Choroid plexus epithelial cell (primary cell): ENCODE measurements around the gene CCT3.
A peak's percentile ranks its signal among the peaks of the same experiment; 100 is the strongest.

Experiments
- DNase-seq: peaks from one replicate; pipeline ENCODE4 v3.0.0-alpha.2; 2010; ENCODE audit warnings: low read depth
- H3K4me3 ChIP-seq: 2 replicates; pipeline ENCODE4 v1.5.1; 2011; ENCODE audit warnings: low read depth, mild to moderate bottlenecking, control low read depth, low read length, moderate library complexity
- TF ChIP-seq, protein P1 (sequence below): conservative IDR thresholded peaks from 2 replicates; pipeline ENCODE4 v1.5.1; 2011; ENCODE audit warnings: low read depth, mild to moderate bottlenecking, control low read depth, inconsistent platforms, low read length, moderate library complexity

Gene CCT3

DNA sequence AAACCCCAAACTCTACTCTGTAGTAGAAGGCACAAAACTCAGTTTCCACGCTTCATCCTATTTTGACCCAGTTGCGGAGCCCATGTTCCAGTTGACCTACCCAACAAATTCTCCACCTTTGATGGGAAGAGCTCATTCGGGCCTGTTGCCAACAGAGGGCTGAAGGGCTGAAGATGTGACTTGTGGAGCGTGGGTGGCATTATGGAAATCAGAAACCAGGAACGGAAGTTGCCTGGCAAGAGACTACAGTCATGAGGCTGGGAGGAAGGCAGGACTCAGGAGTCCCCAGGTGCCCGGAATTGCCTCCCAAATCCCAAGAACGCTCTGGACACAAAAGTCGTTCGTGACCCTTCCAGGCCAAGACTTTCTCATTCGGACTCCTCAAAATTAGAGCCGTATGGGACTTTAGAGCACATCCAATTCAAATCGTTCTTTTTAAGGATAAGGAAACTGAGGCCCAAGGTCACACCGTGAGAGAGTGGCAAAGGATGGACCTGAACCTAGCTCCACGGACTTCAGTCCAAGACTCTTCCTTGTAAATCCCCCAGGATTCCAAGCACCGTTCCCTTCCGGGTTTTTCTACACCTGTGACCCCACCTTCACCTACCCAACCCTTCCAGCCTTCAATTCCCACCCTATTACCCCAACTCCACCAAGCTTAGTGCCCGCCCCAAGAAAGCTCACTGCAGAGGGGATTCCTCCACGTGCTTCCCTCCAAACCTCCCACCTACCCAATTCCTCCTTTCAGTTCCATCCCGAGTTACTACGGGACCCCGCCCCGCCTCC lies 56.2 kb downstream of the CCT3 start:
- TF ChIP-seq, protein P1, sequence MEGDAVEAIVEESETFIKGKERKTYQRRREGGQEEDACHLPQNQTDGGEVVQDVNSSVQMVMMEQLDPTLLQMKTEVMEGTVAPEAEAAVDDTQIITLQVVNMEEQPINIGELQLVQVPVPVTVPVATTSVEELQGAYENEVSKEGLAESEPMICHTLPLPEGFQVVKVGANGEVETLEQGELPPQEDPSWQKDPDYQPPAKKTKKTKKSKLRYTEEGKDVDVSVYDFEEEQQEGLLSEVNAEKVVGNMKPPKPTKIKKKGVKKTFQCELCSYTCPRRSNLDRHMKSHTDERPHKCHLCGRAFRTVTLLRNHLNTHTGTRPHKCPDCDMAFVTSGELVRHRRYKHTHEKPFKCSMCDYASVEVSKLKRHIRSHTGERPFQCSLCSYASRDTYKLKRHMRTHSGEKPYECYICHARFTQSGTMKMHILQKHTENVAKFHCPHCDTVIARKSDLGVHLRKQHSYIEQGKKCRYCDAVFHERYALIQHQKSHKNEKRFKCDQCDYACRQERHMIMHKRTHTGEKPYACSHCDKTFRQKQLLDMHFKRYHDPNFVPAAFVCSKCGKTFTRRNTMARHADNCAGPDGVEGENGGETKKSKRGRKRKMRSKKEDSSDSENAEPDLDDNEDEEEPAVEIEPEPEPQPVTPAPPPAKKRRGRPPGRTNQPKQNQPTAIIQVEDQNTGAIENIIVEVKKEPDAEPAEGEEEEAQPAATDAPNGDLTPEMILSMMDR: no peak
- H3K4me3 ChIP-seq: peak overlapping the region; percentile 95
- peak; percentile 34 for DNase-seq

DNA sequence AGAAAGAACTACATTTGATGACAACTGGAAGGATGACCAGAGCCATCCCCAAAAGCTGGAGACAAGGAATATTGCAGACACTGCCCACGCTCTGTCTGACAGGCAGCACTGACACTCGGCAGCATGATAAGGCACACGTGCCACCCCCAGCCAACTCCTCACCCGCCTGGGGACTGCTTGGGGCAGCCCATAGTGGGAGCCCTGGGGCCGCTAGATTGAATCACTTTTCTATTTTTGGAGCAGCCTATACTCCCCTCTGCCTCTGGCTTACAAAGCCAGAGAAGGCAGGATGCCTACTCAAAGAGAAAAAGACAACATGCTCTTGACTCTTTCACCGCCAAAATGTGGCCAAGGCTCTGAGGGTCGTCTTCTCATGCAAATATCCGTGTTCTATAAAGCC lies 56.8 kb downstream of the CCT3 start:
- TF ChIP-seq, protein P1: peak; percentile 33
- H3K4me3 ChIP-seq: peak overlapping the region; percentile 95
- DNase-seq: peak; percentile 58

DNA sequence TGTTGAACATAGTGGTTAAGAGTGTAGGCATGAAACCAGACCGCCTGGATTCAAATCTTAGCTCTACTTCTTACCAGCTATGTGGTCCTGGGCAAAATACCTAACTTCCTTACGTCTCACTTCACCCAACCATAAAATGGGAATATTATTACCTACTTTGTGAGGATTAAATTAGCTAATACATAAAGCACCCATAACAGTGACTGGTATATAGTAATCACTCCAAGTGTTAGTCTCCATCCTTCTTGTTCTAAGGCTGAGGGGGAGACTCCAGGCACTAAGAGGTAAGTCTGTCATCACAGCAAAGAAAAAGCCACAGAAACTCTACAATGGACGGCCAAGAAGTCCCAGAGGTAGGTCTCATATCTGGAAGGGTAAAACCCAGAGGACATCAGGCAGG lies 58.3 kb downstream of the CCT3 start:
- no peak for DNase-seq
- H3K4me3 ChIP-seq: no peak overlapping the region
- TF ChIP-seq, protein P1: no peak

DNA sequence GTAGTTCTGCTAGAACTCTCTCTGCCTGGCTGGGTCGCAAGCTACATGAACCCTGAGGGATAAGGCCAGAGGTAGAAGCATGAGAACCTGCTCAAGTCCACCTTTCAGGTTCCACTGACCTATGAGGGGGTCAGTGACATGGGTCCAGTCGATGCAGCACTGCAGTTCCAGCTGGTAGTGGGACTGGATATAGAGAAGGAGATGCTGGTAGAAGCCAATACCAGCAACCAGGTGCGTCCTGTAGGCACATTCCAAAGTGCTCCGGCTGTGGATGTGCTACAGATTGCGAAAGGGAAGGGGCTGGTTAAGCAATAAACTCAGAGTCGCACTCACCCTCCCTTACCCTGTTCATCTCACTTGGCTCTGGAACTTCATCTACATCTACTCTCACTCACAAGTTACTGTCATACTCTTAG lies 61.1 kb downstream of the CCT3 start:
- no peak overlapping the region for H3K4me3 ChIP-seq
- DNase-seq: peak; percentile 50
- TF ChIP-seq, protein P1: no peak

DNA sequence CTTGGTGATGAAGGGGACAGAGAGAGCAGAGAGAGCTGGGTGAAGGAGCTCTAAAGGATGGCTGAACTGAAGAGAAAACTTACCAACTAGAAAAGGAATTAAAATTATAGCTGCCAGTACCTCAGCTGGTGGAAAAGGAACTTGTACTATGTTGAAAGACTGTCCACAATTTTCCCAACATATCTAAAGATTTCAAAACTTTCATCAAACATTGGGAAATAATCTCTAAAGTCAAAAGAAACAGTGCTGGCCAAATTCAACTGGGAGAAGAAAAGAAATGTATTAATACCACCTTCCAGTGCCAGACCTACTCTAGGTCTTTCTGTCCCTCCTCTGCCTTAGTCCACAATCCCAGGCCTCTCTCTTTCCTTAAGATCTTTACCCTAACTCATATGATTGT lies 61.6 kb downstream of the CCT3 start:
- H3K4me3 ChIP-seq: no peak overlapping the region
- DNase-seq: peak; percentile 36
- TF ChIP-seq, protein P1: no peak

DNA sequence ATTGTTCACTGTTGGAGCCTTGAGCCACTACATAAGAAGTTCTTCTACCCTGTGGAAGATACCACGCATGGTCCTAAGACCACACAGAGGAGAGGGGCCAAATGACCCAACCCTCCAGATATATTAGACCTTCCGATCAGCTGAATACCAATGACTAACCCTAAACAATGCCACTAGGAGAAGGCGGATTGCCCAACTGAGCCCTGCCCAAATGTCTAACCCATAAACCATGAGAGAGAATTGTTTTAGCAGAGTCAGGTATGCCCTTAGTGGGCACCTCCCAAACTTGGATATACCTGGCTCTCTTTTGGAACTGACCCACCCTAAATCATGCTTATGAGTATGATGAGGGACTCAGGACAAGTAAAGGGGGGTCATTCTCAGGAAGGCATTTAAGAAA lies 67.8 kb downstream of the CCT3 start:
- DNase-seq: no peak
- TF ChIP-seq, protein P1: no peak
- no peak overlapping the region for H3K4me3 ChIP-seq

DNA sequence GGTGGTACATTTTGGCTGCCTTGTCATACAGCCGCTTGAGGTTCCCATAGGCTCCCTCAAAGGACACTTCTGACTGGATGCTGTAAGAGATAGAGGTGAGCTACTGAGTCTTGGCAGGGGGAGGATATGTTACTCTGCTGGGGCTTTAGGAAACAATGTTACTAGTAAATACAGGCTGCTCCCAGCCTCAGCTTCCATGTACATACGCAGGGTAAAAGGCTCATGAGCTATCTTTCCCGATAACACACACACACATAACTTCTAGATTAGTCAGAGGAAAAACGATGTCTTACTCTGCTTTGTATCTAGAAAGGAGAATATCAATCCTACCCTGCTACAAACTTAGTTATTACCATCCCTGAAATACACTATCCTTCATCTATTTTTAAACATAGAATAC lies 69.8 kb downstream of the CCT3 start:
- H3K4me3 ChIP-seq: no peak overlapping the region
- DNase-seq: peak; percentile 61
- TF ChIP-seq, protein P1: no peak
